Ishikawa (cell line): ENCODE data around the gene HYDIN.

ENCODE experiments used
- CEBPB ChIP-seq: IDR thresholded peaks from 2 replicates; pipeline ENCODE4 v1.6.1; 2012
- CREB1 ChIP-seq: IDR thresholded peaks from 2 replicates; pipeline ENCODE4 v1.6.1; 2012; ENCODE audit warnings: low read depth
- EGR1 ChIP-seq: IDR thresholded peaks from 2 replicates; pipeline ENCODE4 v1.6.1; 2012
- EP300 ChIP-seq: IDR thresholded peaks from 2 replicates; pipeline ENCODE4 v1.6.1; 2012; ENCODE audit warnings: borderline replicate concordance
- FOXM1 ChIP-seq: IDR thresholded peaks from 2 replicates; pipeline ENCODE4 v1.6.1; 2012; ENCODE audit warnings: low read depth, borderline replicate concordance
- MAX ChIP-seq: IDR thresholded peaks from 2 replicates; pipeline ENCODE4 v1.6.1; 2012
- NFIC ChIP-seq: IDR thresholded peaks from 2 replicates; pipeline ENCODE4 v1.6.1; 2012
- RAD21 ChIP-seq: IDR thresholded peaks from 2 replicates; pipeline ENCODE4 v1.6.1; 2012; ENCODE audit warnings: low read depth
- REST ChIP-seq: IDR thresholded peaks from 2 replicates; pipeline ENCODE4 v1.6.1; 2012; ENCODE audit warnings: low read depth, mild to moderate bottlenecking
- TAF1 ChIP-seq: IDR thresholded peaks from 2 replicates; pipeline ENCODE4 v1.6.1; 2012; ENCODE audit warnings: low read depth, mild to moderate bottlenecking
- TCF12 ChIP-seq: IDR thresholded peaks from 2 replicates; pipeline ENCODE4 v1.6.1; 2012; ENCODE audit warnings: low read depth
- TEAD4 ChIP-seq: IDR thresholded peaks from 2 replicates; pipeline ENCODE4 v1.6.1; 2012
- YY1 ChIP-seq: IDR thresholded peaks from 2 replicates; pipeline ENCODE4 v1.6.1; 2012; ENCODE audit warnings: low read depth
- ZBTB7A ChIP-seq: IDR thresholded peaks from 2 replicates; pipeline ENCODE4 v1.6.1; 2012; ENCODE audit warnings: low read depth
- TF ChIP-seq, protein P1 (sequence below): IDR thresholded peaks from 2 replicates; pipeline ENCODE4 v1.6.1; 2012

The HYDIN gene

DNA sequence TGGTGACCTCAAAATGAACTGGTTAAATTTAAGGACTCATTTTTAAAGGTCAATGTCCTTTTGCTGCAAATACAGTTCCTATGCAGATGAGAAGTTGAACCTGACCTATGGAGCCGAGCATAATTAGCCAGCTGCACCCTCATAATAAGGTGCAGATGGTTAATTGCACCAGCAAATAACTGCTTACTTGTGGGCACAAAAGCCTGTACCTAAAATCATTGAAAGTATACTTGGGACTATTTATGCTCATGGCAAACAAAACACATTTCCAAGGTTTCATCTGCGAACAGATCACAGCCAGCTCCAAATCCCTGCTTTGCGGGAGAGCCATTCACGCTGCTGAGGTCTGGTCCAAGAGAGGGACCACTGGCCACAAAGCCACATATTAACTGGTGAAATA is 13.0 kb downstream of the HYDIN start:
- no peak for TF ChIP-seq MAX
- no peak for TF ChIP-seq FOXM1

GRCh38 chr16:71216714-71217113 is 13.8 kb downstream of the HYDIN start:
- TF ChIP-seq REST (no peak), TCF12 (no peak), NFIC (no peak), EP300 (no peak), RAD21 (no peak), MAX (no peak), TEAD4 (no peak), YY1 (no peak), CEBPB (no peak), EGR1 (no peak), TAF1 (no peak), FOXM1 (no peak), CREB1 (no peak), ZBTB7A (no peak)
- TF ChIP-seq, protein P1, sequence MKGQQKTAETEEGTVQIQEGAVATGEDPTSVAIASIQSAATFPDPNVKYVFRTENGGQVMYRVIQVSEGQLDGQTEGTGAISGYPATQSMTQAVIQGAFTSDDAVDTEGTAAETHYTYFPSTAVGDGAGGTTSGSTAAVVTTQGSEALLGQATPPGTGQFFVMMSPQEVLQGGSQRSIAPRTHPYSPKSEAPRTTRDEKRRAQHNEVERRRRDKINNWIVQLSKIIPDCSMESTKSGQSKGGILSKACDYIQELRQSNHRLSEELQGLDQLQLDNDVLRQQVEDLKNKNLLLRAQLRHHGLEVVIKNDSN = no peak

DNA sequence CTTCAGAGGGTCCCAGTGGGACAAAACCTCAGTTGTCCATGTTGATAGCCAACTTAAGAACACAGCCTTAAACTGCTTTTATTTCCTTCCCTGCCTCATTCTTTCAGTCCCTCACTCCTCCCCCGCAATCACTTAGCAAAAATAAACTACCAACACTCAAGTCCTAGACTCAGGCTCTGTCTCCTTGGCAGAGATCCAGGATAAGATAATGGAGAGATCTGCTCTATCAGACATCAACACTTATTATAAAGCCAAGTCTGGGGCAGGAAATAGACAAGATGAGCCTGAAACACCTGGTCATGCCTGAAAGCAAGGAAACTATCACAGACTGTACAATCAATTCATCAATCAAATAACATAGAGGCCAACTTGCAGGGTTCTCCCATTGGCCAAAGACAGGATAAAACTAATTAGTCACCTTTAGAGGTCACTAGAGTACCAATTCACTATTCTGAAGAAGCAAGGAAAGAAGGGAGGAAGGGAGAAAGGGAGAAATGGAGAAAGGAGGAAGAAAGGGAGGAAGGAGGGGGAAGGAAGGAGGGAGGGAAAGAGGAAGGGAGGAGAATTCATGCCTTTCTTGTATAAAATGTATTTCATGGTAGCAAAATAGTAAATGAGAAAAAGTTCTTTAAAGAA is 15.7 kb downstream of the HYDIN start:
- TF ChIP-seq YY1 (no peak), RAD21 (peak; percentile 39)

- TF ChIP-seq NFIC (no peak), MAX (no peak), TCF12 (no peak), YY1 (no peak), CEBPB (no peak), FOXM1 (no peak), TAF1 (no peak), TEAD4 (no peak), EGR1 (no peak), RAD21 (no peak), REST (no peak), EP300 (no peak), ZBTB7A (no peak), CREB1 (no peak)
- TF ChIP-seq, protein P1 = no peak
Observed at GRCh38 chr16:71205482-71206131, 24.9 kb downstream of the HYDIN start.

DNA sequence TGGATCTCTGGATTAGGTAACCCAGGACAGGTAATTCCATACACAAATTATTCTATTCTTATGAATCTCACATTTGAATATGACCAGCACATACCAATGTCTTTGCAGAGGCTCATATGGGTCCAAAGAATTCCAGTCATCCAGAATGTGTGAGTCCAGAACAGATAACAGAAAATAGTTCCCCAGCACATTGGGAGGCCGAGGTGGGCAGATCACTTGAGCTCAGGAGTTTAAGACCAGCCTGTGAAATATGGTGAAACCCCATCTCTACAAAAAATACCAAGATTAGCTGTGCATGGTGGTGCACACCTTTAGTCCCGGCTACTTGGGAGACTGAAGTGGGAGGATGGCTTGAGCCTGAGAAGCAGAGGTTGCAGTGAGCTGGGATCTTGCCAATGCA is 26.9 kb downstream of the HYDIN start:
- no peak for TF ChIP-seq TEAD4
- TF ChIP-seq EP300 = no peak

- TF ChIP-seq, protein P1 = no peak
- TF ChIP-seq CEBPB (no peak), EP300 (no peak), NFIC (no peak), MAX (no peak), TAF1 (no peak), TCF12 (no peak)
Observed at GRCh38 chr16:71201556-71201955, 29.0 kb downstream of the HYDIN start.
